Upper lobe of right lung (tissue), 1 donor: ENCODE results near the gene EI24. TPM values are rescaled to one million over a fixed set of nuclear protein-coding genes. Genes with fewer than 3 reads are reported as not detected.
A peak's percentile ranks its signal among the peaks of the same experiment; 100 is the strongest.

Experiments
- ATAC-seq: fragments of 200-7000 bp; cut with Tn5 transposase; one replicate; pipeline ENCODE4 v1.9.1; 2020; ENCODE audit warnings: mild to moderate bottlenecking, moderate library complexity
- DNase-seq: peaks from one replicate; pipeline ENCODE4 v3.0.0-alpha.2; 2020
- H3K27ac ChIP-seq: fragments of 200-600 bp; one replicate; pipeline ENCODE4 v1.8.0; 2022
- H3K27me3 ChIP-seq: fragments of 200-600 bp; one replicate; pipeline ENCODE4 v1.8.0; 2022; ENCODE audit warnings: mild to moderate bottlenecking
- H3K36me3 ChIP-seq: fragments of 200-600 bp; one replicate; pipeline ENCODE4 v1.8.0; 2022
- H3K4me1 ChIP-seq: fragments of 200-600 bp; one replicate; pipeline ENCODE4 v1.8.0; 2022
- H3K4me3 ChIP-seq: fragments of 200-600 bp; one replicate; pipeline ENCODE4 v1.8.0; 2022; ENCODE audit warnings: mild to moderate bottlenecking
- H3K9me3 ChIP-seq: fragments of 200-600 bp; one replicate; pipeline ENCODE4 v1.8.0; 2022
- CTCF ChIP-seq: fragments of 200-600 bp; IDR thresholded peaks from one replicate; pipeline ENCODE4 v1.8.0; 2022; ENCODE audit warnings: antibody characterized with exemption
- intact Hi-C: fragments of 100-400 bp; cut with DNase I; formaldehyde crosslinking; loops from one replicate; pipeline ENCODE4 v1.11.0; 2022
- total RNA-seq: library from RNA; stranded (reverse); fragmentation: NEBNext Ultra II Directional; extraction: Animal tissue kit (Norgen Biotek cat#: 25700); gene quantifications from one replicate; pipeline ENCODE4 v1.2.1, GENCODE V29; 2021
- donor health status: DM: no; HTN: yes; CAD: no; lungs with severe emphysema.

EI24 gene
- total RNA-seq, 1 donor from 2014 or later, result 69.6 TPM

- no peak for ATAC-seq
These were observed 56.0 kb downstream of the EI24 start for GRCh38 chr11:125625225-125625629.

GRCh38 chr11:125625630-125626287 lies 56.5 kb downstream of the EI24 start:
- intact Hi-C loops, result no loop called here
- peak; percentile 95 for ATAC-seq
- peak; percentile 94 for DNase-seq

More at GRCh38 chr11:125625225-125625629, 56.0 kb downstream of the EI24 start:
- peaks cover 13% of the 10 kb centered on the region for H3K4me1 ChIP-seq
- intact Hi-C loops, result no loop called here
- no peaks in the 10 kb centered on the region for H3K9me3 ChIP-seq
- peak overlapping the region; percentile 74 for H3K4me3 ChIP-seq
- no peaks in the 10 kb centered on the region for H3K27me3 ChIP-seq
- no peak for TF ChIP-seq CTCF
- peak overlapping the region; percentile 94 for H3K27ac ChIP-seq
- peaks cover 20% of the 10 kb centered on the region for H3K36me3 ChIP-seq
- DNase-seq, result no peak

GRCh38 chr11:125626288-125626950 lies 57.1 kb downstream of the EI24 start:
- no peak for ATAC-seq
- H3K36me3 ChIP-seq, result peaks cover 8% of the 10 kb centered on the region
- no peak for DNase-seq
- no peaks in the 10 kb centered on the region for H3K27me3 ChIP-seq
- no peaks in the 10 kb centered on the region for H3K9me3 ChIP-seq
- H3K27ac ChIP-seq, result peak overlapping the region; percentile 25
- H3K4me1 ChIP-seq, result peaks cover 13% of the 10 kb centered on the region
- intact Hi-C loops, result no loop called here
- peak overlapping the region; percentile 74 for H3K4me3 ChIP-seq
- TF ChIP-seq CTCF, result no peak

More at GRCh38 chr11:125625630-125626287, 56.5 kb downstream of the EI24 start:
- Histone ChIP-seq H3K27me3 (no peaks in the 10 kb centered on the region), H3K4me3 (peak overlapping the region; percentile 74), H3K9me3 (no peaks in the 10 kb centered on the region), H3K36me3 (peaks cover 15% of the 10 kb centered on the region), H3K27ac (peak overlapping the region; percentile 94), H3K4me1 (peaks cover 13% of the 10 kb centered on the region)
- TF ChIP-seq CTCF, result no peak

- peaks cover 13% of the 10 kb centered on the region for H3K4me1 ChIP-seq
- no peaks in the 10 kb centered on the region for H3K27me3 ChIP-seq
- DNase-seq (no peak), ATAC-seq (no peak)
- H3K36me3 ChIP-seq, result peaks cover 2% of the 10 kb centered on the region
- no peaks in the 10 kb centered on the region for H3K9me3 ChIP-seq
- intact Hi-C loops, result no loop called here
- H3K27ac ChIP-seq, result no peak overlapping the region
- no peak overlapping the region for H3K4me3 ChIP-seq
- TF ChIP-seq CTCF, result no peak
These were observed 58.1 kb downstream of the EI24 start for GRCh38 chr11:125627236-125627910.

Other genes with a start within 250 kb of the EI24 start
- 29.8 TPM for gene FEZ1, start 73.2 kb upstream of the EI24 start, total RNA-seq
- gene STT3A, start 23.4 kb downstream of the EI24 start, total RNA-seq, result 131 TPM
- gene CHEK1, start 55.7 kb downstream of the EI24 start, total RNA-seq, result 1.8 TPM
- gene ACRV1, start 111.4 kb downstream of the EI24 start, total RNA-seq, result not detected
- gene PATE1, start 176.8 kb downstream of the EI24 start, total RNA-seq, result not detected
- gene PATE2, start 209.4 kb downstream of the EI24 start, total RNA-seq, result not detected
- gene PATE3, start 218.7 kb downstream of the EI24 start, total RNA-seq, result not detected